Endodermal cell (in vitro differentiated cells): Measurements from ENCODE around the gene NAV2. TPM values are rescaled to one million over a fixed set of nuclear protein-coding genes. Genes with fewer than 3 reads are reported as not detected.

Experiments
- DNase-seq: peaks from one replicate; pipeline ENCODE4 v3.0.0-alpha.2; 2017
- H3K27ac ChIP-seq: 2 replicates; pipeline ENCODE4 v1.5.1; 2013; ENCODE audit warnings: mild to moderate bottlenecking, low read depth, low read length, moderate library complexity
- H3K27me3 ChIP-seq: 2 replicates; pipeline ENCODE4 v1.6.1; 2013; ENCODE audit warnings: mild to moderate bottlenecking, low read length, moderate library complexity; ENCODE audit not compliant: insufficient read depth, control insufficient read depth, poor library complexity, severe bottlenecking
- H3K36me3 ChIP-seq: 2 replicates; pipeline ENCODE4 v1.7.0; 2013; ENCODE audit warnings: mild to moderate bottlenecking, low read length, moderate library complexity; ENCODE audit not compliant: control insufficient read depth, insufficient read depth
- H3K4me1 ChIP-seq: one replicate; pipeline ENCODE4 v1.7.0; 2013; ENCODE audit warnings: low read length; ENCODE audit not compliant: control insufficient read depth, insufficient read depth
- H3K4me3 ChIP-seq: 2 replicates; pipeline ENCODE4 v1.5.1; 2013; ENCODE audit warnings: mild to moderate bottlenecking, low read length, moderate library complexity
- H3K9ac ChIP-seq: 2 replicates; pipeline ENCODE4 v1.6.1; 2013; ENCODE audit warnings: mild to moderate bottlenecking, low read length, moderate library complexity; ENCODE audit not compliant: poor library complexity, severe bottlenecking; ENCODE audit errors: extremely low read depth
- H3K9me3 ChIP-seq: 2 replicates; pipeline ENCODE4 v1.6.1; 2013; ENCODE audit warnings: mild to moderate bottlenecking, low read length, moderate library complexity; ENCODE audit not compliant: control insufficient read depth
- H3K27ac Mint-ChIP-seq: 2 replicates; pipeline ENCODE4 v1.8.0; 2020; ENCODE audit warnings: mixed read lengths
- H3K27me3 Mint-ChIP-seq: 2 replicates; pipeline ENCODE4 v1.8.0; 2021; ENCODE audit warnings: mild to moderate bottlenecking, mixed read lengths; ENCODE audit not compliant: insufficient read depth
- H3K36me3 Mint-ChIP-seq: 2 replicates; pipeline ENCODE4 v1.8.0; 2020; ENCODE audit warnings: low read depth, mixed read lengths
- H3K4me1 Mint-ChIP-seq: 2 replicates; pipeline ENCODE4 v1.8.0; 2020; ENCODE audit warnings: mixed read lengths
- H3K4me3 Mint-ChIP-seq: 2 replicates; pipeline ENCODE4 v1.8.0; 2020; ENCODE audit warnings: mild to moderate bottlenecking, moderate library complexity, mixed read lengths
- H3K9me3 Mint-ChIP-seq: 2 replicates; pipeline ENCODE4 v1.8.0; 2020; ENCODE audit warnings: mild to moderate bottlenecking, mixed read lengths
- WGBS, 2 experiments: methylation state at CpG; one replicate each; pipeline versions ENCODE4 v1.1.5 to v1.1.7; 2013; ENCODE audit warnings: missing lambda C conversion rate in 2 of 2, mixed read lengths in 1 of 2; ENCODE audit not compliant: insufficient coverage in 1 of 2, insufficient read length in 1 of 2; 5-methylcytosine and 5-hydroxymethylcytosine counted together
- total RNA-seq, 2 donors: library from RNA; stranded (reverse); fragmentation: NEBNext Ultra II Directional in 1 of 2; extraction: Animal tissue kit (Norgen Biotek cat#: 25700) in 1 of 2; gene quantifications; 2 replicates in 1 of 2; 3 replicates in 1 of 2; pipeline ENCODE4 v1.2.1, GENCODE V29; 2021
- TF ChIP-seq, protein P1 (sequence below): fragments of 200-600 bp; sonication (generic); conservative IDR thresholded peaks from 2 replicates; pipeline ENCODE4 v1.5.0; 2021; ENCODE audit warnings: antibody characterized with exemption, mild to moderate bottlenecking

NAV2 gene
- total RNA-seq, 2 donors from 2014 or later: 37.1 to 42.4 TPM

DNA sequence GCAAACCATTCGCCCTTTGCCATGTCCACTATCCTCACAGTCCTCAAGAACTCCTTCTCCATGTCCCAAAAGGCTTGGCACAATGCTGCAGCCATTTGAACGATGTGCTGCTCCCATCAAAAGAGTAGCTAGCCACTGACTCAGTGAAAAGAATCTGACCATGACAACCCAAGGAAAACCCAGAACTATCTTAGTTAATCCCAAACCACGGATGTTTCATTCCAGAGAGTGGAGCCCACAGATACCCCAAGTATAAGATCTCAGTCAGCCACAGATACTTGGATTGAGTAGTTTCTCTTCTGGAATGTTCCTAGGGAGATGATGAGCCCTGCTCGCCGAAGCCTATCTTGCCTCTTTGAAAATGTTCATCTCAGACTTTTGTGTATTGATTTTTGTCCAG lies 176.9 kb downstream of the NAV2 start:
- Mint-ChIP-seq H3K4me1 (peaks cover 9% of the 10 kb centered on the region), H3K4me3 (no peak overlapping the region), H3K36me3 (peaks cover 2% of the 10 kb centered on the region), H3K27me3 (no peaks in the 10 kb centered on the region), H3K9me3 (no peaks in the 10 kb centered on the region), H3K27ac (no peak overlapping the region)
- Histone ChIP-seq H3K36me3 (no peaks in the 10 kb centered on the region), H3K9ac (no peak overlapping the region), H3K4me3 (no peak overlapping the region), H3K4me1 (peaks cover 5% of the 10 kb centered on the region), H3K9me3 (no peaks in the 10 kb centered on the region), H3K27me3 (no peaks in the 10 kb centered on the region), H3K27ac (no peak overlapping the region)
- TF ChIP-seq, protein P1, sequence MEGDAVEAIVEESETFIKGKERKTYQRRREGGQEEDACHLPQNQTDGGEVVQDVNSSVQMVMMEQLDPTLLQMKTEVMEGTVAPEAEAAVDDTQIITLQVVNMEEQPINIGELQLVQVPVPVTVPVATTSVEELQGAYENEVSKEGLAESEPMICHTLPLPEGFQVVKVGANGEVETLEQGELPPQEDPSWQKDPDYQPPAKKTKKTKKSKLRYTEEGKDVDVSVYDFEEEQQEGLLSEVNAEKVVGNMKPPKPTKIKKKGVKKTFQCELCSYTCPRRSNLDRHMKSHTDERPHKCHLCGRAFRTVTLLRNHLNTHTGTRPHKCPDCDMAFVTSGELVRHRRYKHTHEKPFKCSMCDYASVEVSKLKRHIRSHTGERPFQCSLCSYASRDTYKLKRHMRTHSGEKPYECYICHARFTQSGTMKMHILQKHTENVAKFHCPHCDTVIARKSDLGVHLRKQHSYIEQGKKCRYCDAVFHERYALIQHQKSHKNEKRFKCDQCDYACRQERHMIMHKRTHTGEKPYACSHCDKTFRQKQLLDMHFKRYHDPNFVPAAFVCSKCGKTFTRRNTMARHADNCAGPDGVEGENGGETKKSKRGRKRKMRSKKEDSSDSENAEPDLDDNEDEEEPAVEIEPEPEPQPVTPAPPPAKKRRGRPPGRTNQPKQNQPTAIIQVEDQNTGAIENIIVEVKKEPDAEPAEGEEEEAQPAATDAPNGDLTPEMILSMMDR: no peak
- no peak for DNase-seq
- 95% methylated on average over 3 to 5 of the region's 5 CpGs for WGBS, 2 experiments

- Mint-ChIP-seq H3K36me3 (peaks cover 2% of the 10 kb centered on the region), H3K9me3 (no peaks in the 10 kb centered on the region), H3K27ac (no peak overlapping the region), H3K4me3 (no peak overlapping the region), H3K27me3 (no peaks in the 10 kb centered on the region), H3K4me1 (peaks cover 11% of the 10 kb centered on the region)
- Histone ChIP-seq H3K4me3 (no peak overlapping the region), H3K9ac (no peak overlapping the region), H3K9me3 (no peaks in the 10 kb centered on the region), H3K27me3 (no peaks in the 10 kb centered on the region), H3K36me3 (no peaks in the 10 kb centered on the region), H3K4me1 (peaks cover 5% of the 10 kb centered on the region), H3K27ac (no peak overlapping the region)
- 50 to 76% methylated on average over 1 of the region's 1 CpG for WGBS, 2 experiments
- TF ChIP-seq, protein P1: no peak
- DNase-seq: no peak
Observed at GRCh38 chr11:19890308-19890707, 177.7 kb downstream of the NAV2 start.

DNA sequence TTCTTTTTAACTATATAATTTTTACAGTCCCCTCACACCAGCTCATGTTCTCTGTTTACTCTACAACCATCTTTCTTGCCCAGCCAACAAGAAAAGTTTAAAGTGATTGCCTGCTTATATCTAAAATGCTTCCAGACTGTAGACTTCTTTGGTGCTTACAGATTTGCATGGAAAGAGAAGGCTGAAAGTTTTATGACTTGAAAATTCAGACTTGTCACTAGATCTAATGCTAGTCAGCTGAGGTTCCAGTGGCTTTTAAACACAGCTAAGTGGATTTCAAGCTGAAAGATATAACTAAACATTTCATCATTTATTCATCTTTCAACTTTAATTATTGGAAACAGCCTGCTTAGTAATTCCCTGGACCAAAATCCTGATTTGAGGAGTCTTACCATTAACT lies 178.4 kb downstream of the NAV2 start:
- Mint-ChIP-seq H3K27me3 (no peaks in the 10 kb centered on the region), H3K9me3 (no peaks in the 10 kb centered on the region), H3K4me3 (no peak overlapping the region), H3K27ac (no peak overlapping the region), H3K36me3 (peaks cover 2% of the 10 kb centered on the region), H3K4me1 (peaks cover 18% of the 10 kb centered on the region)
- no peak for DNase-seq
- TF ChIP-seq, protein P1: no peak
- Histone ChIP-seq H3K36me3 (no peaks in the 10 kb centered on the region), H3K27ac (no peak overlapping the region), H3K4me3 (no peak overlapping the region), H3K9ac (no peak overlapping the region), H3K9me3 (no peaks in the 10 kb centered on the region), H3K4me1 (peaks cover 5% of the 10 kb centered on the region), H3K27me3 (no peaks in the 10 kb centered on the region)
